GM23248 (cell line): ENCODE measurements around the gene TMEM131. TPM values are rescaled to one million over a fixed set of nuclear protein-coding genes. Genes with fewer than 3 reads are reported as not detected.
"Not testable (repeated sequence)": the region's sequence is repeated elsewhere in the genome, so short reads cannot be mapped to it uniquely, and the experiment has no call there.

Experiments
- DNase-seq: peaks from one replicate; pipeline ENCODE4 v3.0.0-alpha.2; 2015
- H2AFZ ChIP-seq: fragments of 200-600 bp; sonication (generic); 2 replicates; pipeline ENCODE4 v1.6.1; 2016; ENCODE audit warnings: antibody characterized with exemption
- H3F3A ChIP-seq: fragments of 200-600 bp; sonication (generic); 2 replicates; pipeline ENCODE4 v1.6.1; 2016; ENCODE audit warnings: mild to moderate bottlenecking, antibody characterized with exemption, mixed run types; ENCODE audit not compliant: insufficient read depth
- H3K27ac ChIP-seq: fragments of 200-600 bp; sonication (generic); 2 replicates; pipeline ENCODE4 v1.5.1; 2016; ENCODE audit warnings: mild to moderate bottlenecking
- H3K27me3 ChIP-seq: fragments of 200-600 bp; sonication (generic); replicated peaks from 2 replicates; pipeline ENCODE4 v1.6.1; 2016; ENCODE audit warnings: mild to moderate bottlenecking; ENCODE audit not compliant: insufficient read depth
- H3K36me3 ChIP-seq: fragments of 200-600 bp; sonication (generic); 2 replicates; pipeline ENCODE4 v1.6.1; 2016; ENCODE audit warnings: low read depth, mild to moderate bottlenecking
- H3K4me1 ChIP-seq: fragments of 200-600 bp; sonication (generic); 2 replicates; pipeline ENCODE4 v1.6.1; 2016; ENCODE audit warnings: mild to moderate bottlenecking; ENCODE audit not compliant: insufficient read depth
- H3K4me2 ChIP-seq: fragments of 200-600 bp; sonication (generic); one replicate; pipeline ENCODE4 v1.6.1; 2016; ENCODE audit warnings: mild to moderate bottlenecking; ENCODE audit not compliant: unreplicated experiment
- H3K4me3 ChIP-seq: fragments of 200-600 bp; sonication (generic); 2 replicates; pipeline ENCODE4 v1.5.1; 2016; ENCODE audit warnings: mild to moderate bottlenecking
- H3K79me2 ChIP-seq: fragments of 200-600 bp; sonication (generic); 2 replicates; pipeline ENCODE4 v1.6.1; 2016; ENCODE audit warnings: mild to moderate bottlenecking; ENCODE audit not compliant: insufficient read depth
- H3K9ac ChIP-seq: fragments of 200-600 bp; sonication (generic); 2 replicates; pipeline ENCODE4 v1.6.1; 2016; ENCODE audit warnings: mild to moderate bottlenecking
- H3K9me2 ChIP-seq: fragments of 200-600 bp; sonication (generic); 2 replicates; pipeline ENCODE4 v1.6.1; 2016; ENCODE audit warnings: mixed run types, mild to moderate bottlenecking, moderate library complexity; ENCODE audit not compliant: insufficient read depth
- H3K9me3 ChIP-seq: fragments of 200-600 bp; sonication (generic); one replicate; pipeline ENCODE4 v1.6.1; 2017; ENCODE audit warnings: low read depth
- H4K20me1 ChIP-seq: fragments of 200-600 bp; sonication (generic); 2 replicates; pipeline ENCODE4 v1.6.0; 2016; ENCODE audit not compliant: insufficient read depth
- EZH2 ChIP-seq: fragments of 200-600 bp; sonication (generic); IDR thresholded peaks from 2 replicates; pipeline ENCODE4 v1.6.1; 2018; ENCODE audit warnings: antibody characterized with exemption, mild to moderate bottlenecking; ENCODE audit not compliant: insufficient read depth, poor library complexity, severe bottlenecking
- EZH2phosphoT487 ChIP-seq: fragments of 200-600 bp; sonication (generic); IDR thresholded peaks from 2 replicates; pipeline ENCODE4 v1.6.1; 2018; ENCODE audit warnings: antibody characterized with exemption, moderate library complexity, mild to moderate bottlenecking, low read depth; ENCODE audit not compliant: insufficient read depth
- WGBS, 2 experiments: methylation state at CpG; one replicate each; pipeline ENCODE4 v1.1.6; 2015 to 2017; ENCODE audit warnings: low lambda C conversion rate in 2 of 2, low coverage in 1 of 2; ENCODE audit errors: missing lambda C conversion rate in 2 of 2; 5-methylcytosine and 5-hydroxymethylcytosine counted together
- in situ Hi-C: fragments of 300-500 bp; cut with MboI; formaldehyde crosslinking; loops from 2 replicates; pipeline ENCODE4 v1.15.0; 2020
- polyA plus RNA-seq: library from polyadenylated mRNA; unstranded; fragments of >200 nt; fragmentation: Nextera tagmentation; extraction: Ambion mirVana; gene quantifications from 2 replicates; pipeline ENCODE4 v1.2.1, GENCODE V29; 2016
- total RNA-seq: library from RNA; depleted of rRNA; stranded (reverse); fragments of >200 nt; shearing (Covaris generic); gene quantifications from 2 replicates; pipeline ENCODE4 v1.2.3, GENCODE V29; 2014

Gene TMEM131
- total and polyA plus RNA-seq, 2 experiments from 2014 or later, result 15.7 to 16.4 TPM

- Histone ChIP-seq H3K36me3 (peaks cover under 1% of the 10 kb centered on the region; the same call in 1 of the 2 replicates), H3K4me2 (no peak overlapping the region), H3K9me2 (no peaks in the 10 kb centered on the region), H3K79me2 (peaks cover 39% of the 10 kb centered on the region), H2AFZ (no peak overlapping the region), H3K27ac (no peak overlapping the region), H3F3A (no peaks in the 10 kb centered on the region), H3K27me3 (no peaks in the 10 kb centered on the region), H3K9me3 (no peaks in the 10 kb centered on the region), H3K4me3 (no peak overlapping the region), H4K20me1 (no peaks in the 10 kb centered on the region; the same call in 1 of the 2 replicates), H3K9ac (no peak overlapping the region), H3K4me1 (no peaks in the 10 kb centered on the region)
- TF ChIP-seq EZH2 (no peak), EZH2phosphoT487 (no peak)
- in situ Hi-C loops, result no loop called here
- no peak for DNase-seq
- 7 to 14% methylated on average over 2 of the region's 2 CpGs for WGBS, 2 experiments
Observed at GRCh38 chr2:97880334-97880733, 115.4 kb downstream of the TMEM131 start.

- H3K79me2 ChIP-seq, result peaks cover 53% of the 10 kb centered on the region
- no peak for DNase-seq
- no peaks in the 10 kb centered on the region for H3K9me2 ChIP-seq
- no peaks in the 10 kb centered on the region for H3F3A ChIP-seq
- 80 to 82% methylated on average over 3 of the region's 3 CpGs for WGBS, 2 experiments
- H3K9ac ChIP-seq, result no peak overlapping the region
- no peaks in the 10 kb centered on the region for H3K9me3 ChIP-seq
- no peak overlapping the region for H3K4me2 ChIP-seq
- no peak overlapping the region for H3K4me3 ChIP-seq
- in situ Hi-C loops, result no loop called here
- H3K36me3 ChIP-seq, result no peaks in the 10 kb centered on the region
- no peaks in the 10 kb centered on the region for H3K4me1 ChIP-seq
- H4K20me1 ChIP-seq, result no peaks in the 10 kb centered on the region; the same call in 1 of the 2 replicates
- H2AFZ ChIP-seq, result no peak overlapping the region
- no peaks in the 10 kb centered on the region for H3K27me3 ChIP-seq
- no peak for TF ChIP-seq EZH2phosphoT487
- no peak for TF ChIP-seq EZH2
- no peak overlapping the region for H3K27ac ChIP-seq
Observed at GRCh38 chr2:97878865-97879264, 116.9 kb downstream of the TMEM131 start.

GRCh38 chr2:97878317-97878716, 117.4 kb downstream of the TMEM131 start:
- H4K20me1 ChIP-seq, H3K4me1 ChIP-seq, H3K9me2 ChIP-seq, H3K27ac ChIP-seq, H3K4me2 ChIP-seq, H3K9me3 ChIP-seq, H3K4me3 ChIP-seq, H3K27me3 ChIP-seq, H3K9ac ChIP-seq, H3K36me3 ChIP-seq, H2AFZ ChIP-seq, in situ Hi-C loops, DNase-seq, H3F3A ChIP-seq: not testable (repeated sequence)
- WGBS, 2 experiments, result 92 to 98% methylated on average over 2 of the region's 2 CpGs
- peaks cover 58% of the 10 kb centered on the region for H3K79me2 ChIP-seq

- Histone ChIP-seq H3K4me1 (peaks cover 30% of the 10 kb centered on the region), H3K4me2 (peak overlapping the region; percentile 80), H3K4me3 (peak overlapping the region; percentile 40), H3K27me3 (no peaks in the 10 kb centered on the region), H4K20me1 (no peaks in the 10 kb centered on the region), H3K9me3 (no peaks in the 10 kb centered on the region), H3K79me2 (peaks cover 60% of the 10 kb centered on the region), H3K9me2 (no peaks in the 10 kb centered on the region), H3K9ac (peak overlapping the region; percentile 67), H2AFZ (no peak overlapping the region), H3K27ac (peak overlapping the region; percentile 91), H3F3A (peaks cover 37% of the 10 kb centered on the region), H3K36me3 (no peaks in the 10 kb centered on the region)
- in situ Hi-C loops, result no loop called here
- TF ChIP-seq EZH2 (no peak), EZH2phosphoT487 (no peak)
- 46 to 49% methylated on average over 4 of the region's 4 CpGs for WGBS, 2 experiments
- peak; percentile 85 for DNase-seq
Observed at GRCh38 chr2:97871096-97871780, 124.5 kb downstream of the TMEM131 start.

- H3K4me3 ChIP-seq, result peak overlapping the region; percentile 56
- peaks cover 51% of the 10 kb centered on the region for H3K79me2 ChIP-seq
- no peak overlapping the region for H2AFZ ChIP-seq
- H3K4me2 ChIP-seq, result peak overlapping the region; percentile 80
- H3K36me3 ChIP-seq, result no peaks in the 10 kb centered on the region
- no peaks in the 10 kb centered on the region for H4K20me1 ChIP-seq
- in situ Hi-C loops, result no loop called here
- 0 to 1% methylated on average over 4 of the region's 4 CpGs for WGBS, 2 experiments
- peak; percentile 94 for DNase-seq
- no peaks in the 10 kb centered on the region for H3K9me3 ChIP-seq
- H3K27ac ChIP-seq, result peak overlapping the region; percentile 91
- peaks cover 30% of the 10 kb centered on the region for H3K4me1 ChIP-seq
- no peaks in the 10 kb centered on the region for H3K9me2 ChIP-seq
- peak overlapping the region; percentile 67 for H3K9ac ChIP-seq
- H3F3A ChIP-seq, result peaks cover 37% of the 10 kb centered on the region
- H3K27me3 ChIP-seq, result no peaks in the 10 kb centered on the region
- TF ChIP-seq EZH2phosphoT487 (peak; percentile 77; the same call in 1 of the 2 replicates), EZH2 (no peak)
Observed at GRCh38 chr2:97870396-97870843, 125.3 kb downstream of the TMEM131 start.
